HG02642 (cell line): Measurements from ENCODE around the gene MS4A3.
"Not testable (repeated sequence)": the region's sequence is repeated elsewhere in the genome, so short reads cannot be mapped to it uniquely, and the experiment has no call there.

Source experiments
- ATAC-seq: cut with Tn5 transposase; IDR thresholded peaks from one replicate; pipeline ENCODE4 v1.9.1; 2021; ENCODE audit warnings: mild to moderate bottlenecking; ENCODE audit not compliant: unreplicated experiment, poor library complexity

MS4A3 gene

GRCh38 chr11:60087239-60087638 is 30.8 kb downstream of the MS4A3 start:
- ATAC-seq = no peak

GRCh38 chr11:60088364-60088763 is 31.9 kb downstream of the MS4A3 start, which contains the start of gene MS4A2:
Gene MS4A2, plus strand, starts transcription at chr11:60088664. Its CDS starts 102 bp downstream, at chr11:60088766.
- no peak for ATAC-seq

GRCh38 chr11:60095477-60096120 is 39.1 kb downstream of the MS4A3 start:
- no peak for ATAC-seq

- no peak for ATAC-seq
Measured at GRCh38 chr11:60097189-60097588, 40.7 kb downstream of the MS4A3 start.

- no peak for ATAC-seq
Measured at GRCh38 chr11:60098508-60098907, 42.0 kb downstream of the MS4A3 start.

- no peak for ATAC-seq
Measured at GRCh38 chr11:60100516-60100915, 44.1 kb downstream of the MS4A3 start.

GRCh38 chr11:60101368-60101767 is 44.9 kb downstream of the MS4A3 start:
- ATAC-seq = not testable (repeated sequence)

GRCh38 chr11:60104471-60105115 is 48.1 kb downstream of the MS4A3 start:
- ATAC-seq = not testable (repeated sequence)

- ATAC-seq = not testable (repeated sequence)
Measured at GRCh38 chr11:60108631-60109030, 52.2 kb downstream of the MS4A3 start.

GRCh38 chr11:60111793-60112192 is 55.3 kb downstream of the MS4A3 start:
- no peak for ATAC-seq

- no peak for ATAC-seq
Measured at GRCh38 chr11:60116996-60117790, 60.7 kb downstream of the MS4A3 start.

- ATAC-seq = no peak
Measured at GRCh38 chr11:60118338-60118737, 61.9 kb downstream of the MS4A3 start.

- no peak for ATAC-seq
Measured at GRCh38 chr11:60119710-60120109, 63.2 kb downstream of the MS4A3 start.
